Measurements from ENCODE around the gene HSPA6.
"Not testable (repeated sequence)": the region's sequence is repeated elsewhere in the genome, so short reads cannot be mapped to it uniquely, and the experiment has no call there.

Gene HSPA6

DNA sequence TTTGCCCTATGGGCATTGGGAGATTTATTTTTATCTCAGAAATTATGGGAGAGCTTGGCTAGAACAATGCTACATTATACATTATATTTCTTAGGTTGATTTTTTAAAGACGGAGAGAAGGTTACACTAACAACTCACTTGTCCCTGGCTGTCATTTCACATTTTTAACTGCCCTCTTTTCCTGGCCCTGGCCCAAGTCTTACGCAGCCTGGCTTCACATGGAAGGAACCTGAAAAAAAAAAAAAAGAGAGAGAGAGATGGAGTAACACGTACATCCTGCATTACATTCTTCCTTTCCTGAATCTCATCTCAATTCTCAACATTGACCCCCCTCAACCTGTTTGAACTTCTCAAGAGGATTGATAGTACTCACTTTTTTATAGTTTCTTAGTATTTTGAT, 4.2 kb downstream of the HSPA6 start:
- DNase-seq (ENCODE audit: low spot score); ATAC-seq (ENCODE audit: low read depth): not testable (repeated sequence)

DNA sequence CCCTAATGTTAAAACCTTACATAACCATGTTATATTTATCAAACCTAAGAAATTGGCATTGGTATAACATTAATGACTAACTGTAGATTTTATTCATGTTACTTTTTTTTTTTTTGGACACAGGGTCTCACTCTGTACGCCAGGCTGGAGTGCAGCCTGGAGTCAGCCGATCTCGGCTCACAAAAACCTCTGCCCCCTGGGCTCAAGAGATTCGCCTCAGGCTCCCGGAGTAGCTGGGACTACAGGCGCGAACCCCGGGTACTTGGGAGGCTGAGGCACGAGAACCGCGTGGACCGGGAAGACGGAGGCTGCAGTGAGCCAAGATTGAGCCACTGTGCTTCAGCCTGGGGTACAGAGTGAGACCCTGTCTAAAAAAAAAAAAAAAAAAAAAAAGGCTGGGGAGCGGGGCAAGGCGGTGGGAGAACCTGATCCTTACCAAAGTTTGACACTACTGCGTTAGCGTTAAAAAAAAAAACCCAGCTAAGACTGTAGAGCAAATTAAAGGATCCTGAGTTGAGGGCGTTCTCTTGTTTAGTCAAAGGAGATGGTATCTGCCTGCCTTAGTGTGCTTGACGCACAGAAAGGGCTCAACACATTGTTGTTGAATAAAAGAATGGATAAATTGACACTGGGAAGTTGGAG, 5.2 kb downstream of the HSPA6 start:
- not testable (repeated sequence) for H3K27ac ChIP-seq (ENCODE audit: poor library complexity, severe bottlenecking); H3K27me3 ChIP-seq (ENCODE audit: insufficient read depth, poor library complexity, severe bottlenecking); DNase-seq (ENCODE audit: low spot score); H3K36me3 ChIP-seq (ENCODE audit: low read depth); H3K4me1 ChIP-seq (ENCODE audit: insufficient read depth, poor library complexity, severe bottlenecking); H3K9me3 ChIP-seq (ENCODE audit: severe bottlenecking)
- peak overlapping the region; percentile 49 for H3K4me3 ChIP-seq (ENCODE audit: severe bottlenecking)
- ATAC-seq (ENCODE audit: low read depth): peak; percentile 1; the same call in 1 of the 3 replicates

More for the DNA sequence above, 4.2 kb downstream of the HSPA6 start:
- H3K36me3 ChIP-seq (ENCODE audit: low read depth); H3K4me1 ChIP-seq (ENCODE audit: insufficient read depth, poor library complexity, severe bottlenecking); H3K9me3 ChIP-seq (ENCODE audit: severe bottlenecking); H3K4me3 ChIP-seq (ENCODE audit: severe bottlenecking); H3K27ac ChIP-seq (ENCODE audit: poor library complexity, severe bottlenecking); H3K27me3 ChIP-seq (ENCODE audit: insufficient read depth, poor library complexity, severe bottlenecking): not testable (repeated sequence)

DNA sequence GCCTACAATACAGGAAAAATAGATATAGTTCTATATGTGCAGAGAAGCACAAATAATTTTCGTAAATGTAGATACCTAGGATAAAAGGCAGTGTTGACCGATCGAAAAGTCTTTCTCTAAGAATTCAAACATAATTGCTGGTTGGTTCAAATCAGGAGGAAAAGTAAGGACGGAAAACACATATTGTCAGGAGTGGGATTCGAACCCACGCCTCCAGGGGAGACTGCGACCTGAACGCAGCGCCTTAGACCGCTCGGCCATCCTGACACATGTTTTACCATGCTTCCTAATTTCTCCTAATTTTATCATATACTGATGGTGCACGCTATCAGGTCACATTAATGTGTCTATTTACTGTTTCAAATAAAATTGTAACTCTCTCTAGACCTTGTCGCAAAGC, 5.8 kb downstream of the HSPA6 start:
- DNase-seq (ENCODE audit: low spot score); H3K4me1 ChIP-seq (ENCODE audit: insufficient read depth, poor library complexity, severe bottlenecking); H3K9me3 ChIP-seq (ENCODE audit: severe bottlenecking); H3K27me3 ChIP-seq (ENCODE audit: insufficient read depth, poor library complexity, severe bottlenecking); H3K36me3 ChIP-seq (ENCODE audit: low read depth): not testable (repeated sequence)
- Histone ChIP-seq H3K27ac (ENCODE audit: poor library complexity, severe bottlenecking) (peak overlapping the region; percentile 51), H3K4me3 (ENCODE audit: severe bottlenecking) (peak overlapping the region; percentile 49)
- ATAC-seq (ENCODE audit: low read depth): peak; percentile 53

DNA sequence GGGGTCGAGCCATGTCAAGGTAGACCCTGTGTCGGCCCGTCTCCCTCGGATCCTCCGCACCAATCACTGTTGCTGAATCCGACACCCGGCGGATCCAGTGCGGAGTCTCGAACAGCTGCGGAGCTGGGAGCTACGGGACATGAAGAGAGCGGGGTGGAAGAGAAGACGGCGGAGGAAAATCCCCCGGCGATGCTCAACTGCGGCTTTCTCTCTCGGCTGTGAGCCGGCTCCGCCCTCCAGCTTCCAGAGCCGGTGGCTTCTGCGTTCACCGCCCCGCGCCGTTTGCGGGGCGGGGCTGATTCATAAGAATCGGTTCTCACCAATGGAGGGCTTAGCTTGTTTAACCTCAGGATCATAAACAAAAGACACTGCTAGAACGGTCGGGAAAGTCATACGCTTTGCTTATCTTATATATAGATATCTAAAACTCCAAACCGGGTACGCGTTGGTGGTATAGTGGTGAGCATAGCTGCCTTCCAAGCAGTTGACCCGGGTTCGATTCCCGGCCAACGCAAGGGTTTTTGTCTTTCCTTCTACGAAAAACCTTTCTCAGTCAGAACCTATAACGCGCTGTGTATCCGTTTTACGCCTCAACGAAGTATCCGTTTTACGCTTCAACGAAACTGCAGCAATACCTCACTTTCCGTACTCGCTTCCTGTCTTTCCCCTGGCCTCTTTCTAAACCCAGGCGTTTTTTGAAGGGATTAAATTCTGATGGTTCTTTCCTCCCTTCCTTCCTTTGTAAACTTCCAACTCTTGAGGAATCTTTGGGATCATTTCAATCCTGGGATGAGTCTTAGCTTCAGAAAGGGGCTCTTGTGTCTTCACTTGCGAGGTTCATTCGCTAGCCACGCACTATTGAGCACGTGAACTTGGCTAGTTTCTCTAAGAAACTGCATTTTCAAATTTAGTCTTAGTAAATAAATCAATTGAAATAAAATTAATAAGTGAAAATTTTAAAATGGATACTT, 6.6 kb downstream of the HSPA6 start:
- not testable (repeated sequence) for H3K4me1 ChIP-seq (ENCODE audit: insufficient read depth, poor library complexity, severe bottlenecking); H3K27me3 ChIP-seq (ENCODE audit: insufficient read depth, poor library complexity, severe bottlenecking); H3K36me3 ChIP-seq (ENCODE audit: low read depth); H3K9me3 ChIP-seq (ENCODE audit: severe bottlenecking)
- Histone ChIP-seq H3K4me3 (ENCODE audit: severe bottlenecking) (peak overlapping the region; percentile 49), H3K27ac (ENCODE audit: poor library complexity, severe bottlenecking) (peak overlapping the region; percentile 51)
- ATAC-seq (ENCODE audit: low read depth) (peak; percentile 84), DNase-seq (ENCODE audit: low spot score) (peak; percentile 78)

DNA sequence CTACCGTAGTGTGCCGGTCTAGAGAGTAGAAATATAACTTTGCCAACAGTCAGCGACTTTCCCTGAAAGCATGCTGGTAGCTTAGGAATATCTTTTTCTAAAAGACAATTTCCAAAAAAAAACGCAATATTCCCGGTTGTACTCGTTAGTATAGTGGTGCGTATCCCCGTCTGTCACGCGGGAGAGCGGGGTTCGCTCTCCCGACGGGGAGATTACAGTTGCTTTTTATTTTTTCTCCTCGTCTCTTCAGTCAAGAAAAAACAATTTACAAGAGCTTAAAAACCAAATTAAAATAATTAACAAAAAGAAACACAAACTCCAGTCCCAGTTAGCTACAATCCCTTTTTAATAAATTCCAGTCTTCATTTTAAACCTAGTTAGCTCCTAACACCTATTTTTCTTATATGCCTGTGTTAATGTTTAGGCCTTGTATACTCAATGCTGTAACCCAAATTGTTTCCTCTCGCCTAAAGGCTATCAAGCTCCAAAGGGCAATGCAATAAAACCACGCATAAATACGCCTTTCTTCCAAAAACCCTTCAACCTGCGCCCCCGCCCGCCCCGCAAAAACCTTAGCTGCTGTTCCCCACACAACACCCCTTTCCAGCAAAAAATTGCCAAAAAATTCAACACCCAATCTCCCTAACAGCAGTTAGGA, 7.8 kb downstream of the HSPA6 start:
- Histone ChIP-seq H3K9me3 (ENCODE audit: severe bottlenecking) (no peaks in the 10 kb centered on the region), H3K27ac (ENCODE audit: poor library complexity, severe bottlenecking) (no peak overlapping the region), H3K4me1 (ENCODE audit: insufficient read depth, poor library complexity, severe bottlenecking) (peaks cover 4% of the 10 kb centered on the region), H3K27me3 (ENCODE audit: insufficient read depth, poor library complexity, severe bottlenecking) (no peaks in the 10 kb centered on the region), H3K4me3 (ENCODE audit: severe bottlenecking) (no peak overlapping the region), H3K36me3 (ENCODE audit: low read depth) (no peaks in the 10 kb centered on the region)
- ATAC-seq (ENCODE audit: low read depth) (no peak), DNase-seq (ENCODE audit: low spot score) (no peak)
- TF ChIP-seq, protein P1, sequence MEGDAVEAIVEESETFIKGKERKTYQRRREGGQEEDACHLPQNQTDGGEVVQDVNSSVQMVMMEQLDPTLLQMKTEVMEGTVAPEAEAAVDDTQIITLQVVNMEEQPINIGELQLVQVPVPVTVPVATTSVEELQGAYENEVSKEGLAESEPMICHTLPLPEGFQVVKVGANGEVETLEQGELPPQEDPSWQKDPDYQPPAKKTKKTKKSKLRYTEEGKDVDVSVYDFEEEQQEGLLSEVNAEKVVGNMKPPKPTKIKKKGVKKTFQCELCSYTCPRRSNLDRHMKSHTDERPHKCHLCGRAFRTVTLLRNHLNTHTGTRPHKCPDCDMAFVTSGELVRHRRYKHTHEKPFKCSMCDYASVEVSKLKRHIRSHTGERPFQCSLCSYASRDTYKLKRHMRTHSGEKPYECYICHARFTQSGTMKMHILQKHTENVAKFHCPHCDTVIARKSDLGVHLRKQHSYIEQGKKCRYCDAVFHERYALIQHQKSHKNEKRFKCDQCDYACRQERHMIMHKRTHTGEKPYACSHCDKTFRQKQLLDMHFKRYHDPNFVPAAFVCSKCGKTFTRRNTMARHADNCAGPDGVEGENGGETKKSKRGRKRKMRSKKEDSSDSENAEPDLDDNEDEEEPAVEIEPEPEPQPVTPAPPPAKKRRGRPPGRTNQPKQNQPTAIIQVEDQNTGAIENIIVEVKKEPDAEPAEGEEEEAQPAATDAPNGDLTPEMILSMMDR (IDR thresholded peaks at IDR 0.05; ENCODE audit: poor library complexity, severe bottlenecking): no peak

DNA sequence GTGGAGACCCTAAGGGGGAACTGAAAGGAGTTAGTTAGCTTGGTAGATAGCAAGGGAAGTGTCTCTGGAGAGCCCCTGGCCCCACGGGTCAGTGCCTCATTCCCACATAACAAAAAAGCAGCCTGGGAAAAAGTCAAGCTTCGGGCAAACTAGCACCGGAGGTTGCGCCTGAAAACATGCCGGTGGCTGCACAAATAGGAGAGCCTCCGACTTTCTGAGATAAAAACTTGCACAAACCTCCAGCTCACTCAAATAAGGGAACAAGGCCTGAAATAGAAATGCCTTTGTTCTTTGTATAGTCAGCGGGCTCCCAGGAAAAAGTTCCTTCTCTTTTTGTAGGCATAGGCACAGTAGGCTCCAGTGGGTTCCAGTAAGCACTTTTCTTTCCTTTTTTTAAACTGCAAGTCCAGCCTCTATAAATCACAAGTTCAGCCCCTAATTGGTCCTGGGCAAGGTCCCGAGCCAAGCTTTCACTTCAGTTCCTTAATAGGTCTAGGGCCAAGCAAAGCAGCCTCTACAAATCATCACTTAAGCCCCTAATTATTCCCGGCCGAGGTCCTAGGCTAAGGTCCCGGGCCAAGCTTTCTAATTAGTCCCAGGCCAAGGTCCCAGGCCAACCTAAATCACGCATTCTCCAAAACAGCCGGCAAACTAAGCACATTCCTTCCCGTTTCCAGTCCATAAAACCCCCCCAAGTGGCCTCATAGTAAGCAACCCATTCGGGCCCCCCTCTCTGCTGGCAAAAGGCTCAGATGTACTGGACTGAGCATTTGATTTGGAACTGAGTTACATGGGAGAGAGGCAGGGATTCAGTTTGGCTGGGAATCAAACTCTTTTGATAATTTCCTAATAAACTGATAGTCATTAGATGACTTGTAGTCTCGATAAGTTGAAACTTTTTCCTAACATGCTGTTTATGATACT, 8.6 kb downstream of the HSPA6 start:
- not testable (repeated sequence) for H3K27ac ChIP-seq (ENCODE audit: poor library complexity, severe bottlenecking)

DNA sequence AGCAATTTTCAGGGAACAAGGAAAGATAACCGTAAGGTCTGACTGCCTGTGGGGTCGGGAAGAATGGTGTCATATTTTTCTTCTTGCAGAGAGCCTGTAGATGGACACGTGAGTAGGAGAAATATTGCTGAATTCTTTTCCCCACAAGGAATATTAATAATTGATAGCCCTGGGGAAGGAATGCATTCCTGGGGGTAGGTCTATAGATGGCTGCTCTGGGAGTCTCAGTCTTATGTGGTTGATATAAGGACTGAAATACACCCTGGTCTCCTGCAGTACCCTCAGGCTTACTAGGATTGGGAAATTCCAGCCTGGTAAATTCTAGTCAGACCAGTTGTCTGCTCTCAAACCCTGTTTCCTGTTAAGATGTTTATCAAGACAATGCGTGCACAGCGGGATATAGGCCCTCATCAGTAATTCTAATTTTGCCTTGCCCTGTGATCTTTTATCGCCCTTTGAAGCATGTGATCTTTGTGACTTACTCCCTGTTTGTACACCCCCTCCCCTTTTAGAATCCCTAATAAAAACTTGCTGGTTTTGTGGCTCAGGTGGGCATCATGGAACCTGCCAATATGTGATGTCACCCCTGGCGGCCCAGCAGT, 12.8 kb downstream of the HSPA6 start:
- not testable (repeated sequence) for DNase-seq (ENCODE audit: low spot score); H3K27ac ChIP-seq (ENCODE audit: poor library complexity, severe bottlenecking); H3K9me3 ChIP-seq (ENCODE audit: severe bottlenecking); H3K27me3 ChIP-seq (ENCODE audit: insufficient read depth, poor library complexity, severe bottlenecking); ATAC-seq (ENCODE audit: low read depth); H3K36me3 ChIP-seq (ENCODE audit: low read depth); H3K4me3 ChIP-seq (ENCODE audit: severe bottlenecking); H3K4me1 ChIP-seq (ENCODE audit: insufficient read depth, poor library complexity, severe bottlenecking)

More for the DNA sequence above, 8.6 kb downstream of the HSPA6 start:
- not testable (repeated sequence) for DNase-seq (ENCODE audit: low spot score); H3K4me1 ChIP-seq (ENCODE audit: insufficient read depth, poor library complexity, severe bottlenecking); H3K27me3 ChIP-seq (ENCODE audit: insufficient read depth, poor library complexity, severe bottlenecking); H3K4me3 ChIP-seq (ENCODE audit: severe bottlenecking); H3K9me3 ChIP-seq (ENCODE audit: severe bottlenecking); H3K36me3 ChIP-seq (ENCODE audit: low read depth); ATAC-seq (ENCODE audit: low read depth)

DNA sequence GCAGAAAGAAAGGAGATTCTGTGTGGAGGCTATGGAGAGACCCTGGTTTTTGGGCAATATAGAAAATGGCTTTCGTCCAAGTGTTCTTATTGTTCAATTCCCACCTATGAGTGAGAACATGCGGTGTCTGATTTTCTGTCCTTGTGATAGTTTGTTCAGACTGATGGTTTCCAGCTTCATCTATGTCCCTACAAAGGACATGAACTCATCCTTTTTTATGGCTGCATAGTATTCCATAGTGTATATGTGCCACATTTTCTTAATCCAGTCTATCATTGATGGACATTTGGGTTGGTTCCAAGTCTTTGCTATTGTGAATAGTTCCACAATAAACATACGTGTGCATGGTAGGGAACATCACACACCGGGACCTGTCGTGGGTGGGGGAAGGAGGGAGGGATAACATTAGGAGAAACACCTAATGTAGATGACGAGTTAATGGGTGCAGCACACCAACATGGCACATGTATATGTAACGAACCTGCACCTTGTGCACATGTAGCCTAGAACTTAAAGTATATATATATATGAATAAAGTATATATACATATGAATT, 14.7 kb downstream of the HSPA6 start:
- not testable (repeated sequence) for DNase-seq (ENCODE audit: low spot score); H3K36me3 ChIP-seq (ENCODE audit: low read depth); ATAC-seq (ENCODE audit: low read depth); H3K27me3 ChIP-seq (ENCODE audit: insufficient read depth, poor library complexity, severe bottlenecking); H3K4me1 ChIP-seq (ENCODE audit: insufficient read depth, poor library complexity, severe bottlenecking); H3K4me3 ChIP-seq (ENCODE audit: severe bottlenecking); H3K27ac ChIP-seq (ENCODE audit: poor library complexity, severe bottlenecking); H3K9me3 ChIP-seq (ENCODE audit: severe bottlenecking)
